Activated CD8-positive, alpha-beta memory T cell treated with anti-CD3 and anti-CD28 coated beads, Interleukin-2, amount 10 ng/mL, durations not matched to agents 7 days and 5 days (primary cell): ENCODE data around the gene FGGY. TPM values are rescaled to one million over a fixed set of nuclear protein-coding genes. Genes with fewer than 3 reads are reported as not detected.
"Not testable (repeated sequence)": the region's sequence is repeated elsewhere in the genome, so short reads cannot be mapped to it uniquely, and the experiment has no call there.

Source experiments
- ATAC-seq: fragments of 150-1000 bp; cut with Tn5 transposase; one replicate; pipeline ENCODE4 v1.10.0; 2021; ENCODE audit warnings: moderate library complexity
- CTCF ChIA-PET: fragments of 350-600 bp; sonication (Branson Sonifier 250); formaldehyde crosslinking; loops from one replicate; lab custom pipeline; 2021; ENCODE audit warnings: antibody characterized with exemption; lab: Charles Lee
- DNase-seq: peaks from one replicate; pipeline ENCODE4 v3.0.0-alpha.2; 2020
- H3K27ac Mint-ChIP-seq: one replicate; pipeline ENCODE4 v1.8.0; 2021; ENCODE audit warnings: mild to moderate bottlenecking, mixed read lengths
- H3K27me3 Mint-ChIP-seq: one replicate; pipeline ENCODE4 v1.8.0; 2021; ENCODE audit warnings: mixed read lengths
- H3K36me3 Mint-ChIP-seq: one replicate; pipeline ENCODE4 v1.8.0; 2021; ENCODE audit warnings: mild to moderate bottlenecking, mixed read lengths
- H3K4me1 Mint-ChIP-seq: one replicate; pipeline ENCODE4 v1.8.0; 2021; ENCODE audit warnings: mixed read lengths
- H3K4me3 Mint-ChIP-seq: one replicate; pipeline ENCODE4 v1.8.0; 2021; ENCODE audit warnings: mild to moderate bottlenecking, moderate library complexity, mixed read lengths
- H3K9me3 Mint-ChIP-seq: one replicate; pipeline ENCODE4 v1.8.0; 2022; ENCODE audit warnings: low read depth, mixed read lengths
- total RNA-seq, 2 experiments: library from RNA; stranded (reverse); gene quantifications; one replicate each; pipeline ENCODE4 v1.2.3, GENCODE V29; 2021

Gene FGGY
- total RNA-seq, 2 experiments from 2014 or later, result 15.8 to 16.7 TPM

DNA sequence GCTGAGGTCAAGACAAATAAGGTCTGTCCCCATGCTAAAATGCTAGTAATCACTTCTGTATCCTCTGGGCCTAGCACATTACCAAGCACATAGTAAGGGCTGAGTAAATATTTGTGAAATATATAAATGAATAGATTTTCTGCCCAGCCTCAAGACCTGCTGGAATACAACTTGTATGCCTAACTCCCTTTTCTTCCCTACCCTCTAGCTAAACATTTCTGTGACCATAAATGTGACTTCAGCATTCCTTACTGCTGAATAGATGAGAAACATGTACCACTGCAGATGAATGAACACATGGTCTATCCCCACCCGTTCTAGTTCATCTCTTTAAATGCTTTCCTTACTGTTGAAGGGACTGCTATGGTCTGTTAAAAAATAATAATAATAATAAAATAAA lies 308.9 kb downstream of the FGGY start:
- DNase-seq (no peak), ATAC-seq (no peak)
- peaks cover 15% of the 10 kb centered on the region for H3K36me3 Mint-ChIP-seq
- H3K27me3 Mint-ChIP-seq, result no peaks in the 10 kb centered on the region
- CTCF ChIA-PET, result no interaction called here
- H3K27ac Mint-ChIP-seq, result no peak overlapping the region
- H3K4me1 Mint-ChIP-seq, result no peaks in the 10 kb centered on the region
- no peaks in the 10 kb centered on the region for H3K9me3 Mint-ChIP-seq
- H3K4me3 Mint-ChIP-seq, result no peak overlapping the region

DNA sequence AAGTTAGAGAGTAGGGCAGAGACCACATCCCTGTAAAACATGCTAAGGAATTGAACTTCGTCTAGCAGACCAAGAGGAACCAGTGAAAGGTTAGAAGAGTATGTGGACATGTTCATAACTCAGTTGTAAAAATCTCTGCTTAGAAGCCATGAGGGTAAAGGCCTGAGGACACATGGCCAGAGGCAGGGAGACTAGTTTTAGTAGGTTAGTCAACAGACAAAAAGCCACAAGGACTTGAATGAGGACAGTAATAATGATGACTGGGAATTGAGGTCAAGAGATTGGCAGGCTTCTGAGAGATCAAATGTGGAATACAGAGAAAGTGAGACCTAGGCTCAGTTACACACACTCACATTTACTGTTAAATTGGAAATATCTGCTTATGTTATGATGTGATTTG lies 312.4 kb downstream of the FGGY start:
- DNase-seq (no peak), ATAC-seq (no peak)
- Mint-ChIP-seq H3K9me3 (peaks cover 2% of the 10 kb centered on the region), H3K36me3 (peaks cover 15% of the 10 kb centered on the region), H3K4me3 (no peak overlapping the region), H3K4me1 (no peaks in the 10 kb centered on the region), H3K27me3 (no peaks in the 10 kb centered on the region), H3K27ac (no peak overlapping the region)
- CTCF ChIA-PET, result interaction anchor here (1.5 kb wide), 1 partner anchor 9 kb away, joined by 4 read pairs; no protein-coding TSS in a partner anchor

DNA sequence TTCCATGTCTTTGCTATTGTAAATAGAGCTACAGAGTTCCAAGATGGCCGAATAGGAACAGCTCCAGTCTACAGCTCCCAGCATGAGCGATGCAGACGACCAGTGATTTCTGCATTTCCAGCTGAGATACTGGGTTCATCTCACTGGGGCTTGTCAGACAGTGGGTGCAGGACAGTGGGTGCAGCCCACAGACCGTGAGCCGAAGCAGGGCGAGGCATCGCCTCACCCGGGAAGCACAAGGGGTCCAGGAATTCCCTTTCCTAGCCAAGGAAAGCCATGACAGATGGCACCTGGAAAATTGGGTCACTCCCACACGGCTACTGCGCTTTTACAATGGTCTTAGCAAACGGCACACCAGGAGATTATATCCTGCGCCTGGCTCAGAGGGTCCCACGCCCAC lies 313.6 kb downstream of the FGGY start:
- H3K4me3 Mint-ChIP-seq, H3K27ac Mint-ChIP-seq, H3K27me3 Mint-ChIP-seq, DNase-seq, ATAC-seq, H3K9me3 Mint-ChIP-seq, H3K4me1 Mint-ChIP-seq: not testable (repeated sequence)
- CTCF ChIA-PET, result interaction anchor here (1.5 kb wide), 1 partner anchor 10 kb away, joined by 4 read pairs; no protein-coding TSS in a partner anchor
- peaks cover 15% of the 10 kb centered on the region for H3K36me3 Mint-ChIP-seq

DNA sequence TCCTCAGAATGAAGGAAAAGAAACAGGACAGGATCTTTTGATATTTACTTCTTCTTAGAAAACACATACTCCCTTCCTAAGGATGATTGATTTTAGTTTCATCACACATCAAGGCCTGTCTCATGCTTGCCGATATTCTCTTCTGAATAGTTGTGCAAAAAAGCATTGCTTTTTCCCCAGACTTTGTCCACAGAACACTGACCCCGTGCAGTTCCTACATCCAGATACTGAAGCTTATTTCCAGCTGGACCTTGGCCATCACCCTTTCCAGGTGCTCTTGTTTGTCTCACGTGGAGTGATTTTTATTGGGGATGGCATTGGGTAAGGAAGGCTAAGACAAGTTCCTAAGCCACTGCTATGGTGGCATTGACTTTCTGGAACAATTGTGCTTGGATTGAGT lies 320.5 kb downstream of the FGGY start:
- no peak overlapping the region for H3K4me3 Mint-ChIP-seq
- ATAC-seq (no peak), DNase-seq (no peak)
- H3K27me3 Mint-ChIP-seq, result no peaks in the 10 kb centered on the region
- H3K9me3 Mint-ChIP-seq, result no peaks in the 10 kb centered on the region
- no peak overlapping the region for H3K27ac Mint-ChIP-seq
- H3K4me1 Mint-ChIP-seq, result no peaks in the 10 kb centered on the region
- CTCF ChIA-PET, result no interaction called here
- no peaks in the 10 kb centered on the region for H3K36me3 Mint-ChIP-seq

DNA sequence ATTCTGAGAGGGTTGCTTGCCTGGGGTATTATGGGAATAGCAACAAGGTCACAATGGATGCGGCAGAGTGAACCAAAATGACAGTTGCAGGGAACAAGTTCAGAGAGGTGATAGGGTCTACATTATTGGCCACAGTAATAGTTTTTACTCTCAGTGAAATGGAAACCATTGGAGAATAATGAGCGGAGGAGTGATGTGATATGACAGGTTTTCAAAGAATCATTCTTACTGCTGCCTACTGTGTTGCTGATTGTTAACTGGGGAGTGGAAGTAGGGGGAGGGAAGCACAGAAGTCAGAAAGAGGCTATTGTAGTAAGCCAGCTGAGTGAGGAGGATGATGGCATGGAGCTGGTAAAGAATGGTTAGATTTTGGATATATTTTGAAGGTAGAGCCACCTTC lies 322.7 kb downstream of the FGGY start:
- CTCF ChIA-PET, result no interaction called here
- Mint-ChIP-seq H3K4me3 (no peak overlapping the region), H3K27me3 (no peaks in the 10 kb centered on the region), H3K4me1 (no peaks in the 10 kb centered on the region), H3K27ac (no peak overlapping the region), H3K9me3 (no peaks in the 10 kb centered on the region), H3K36me3 (no peaks in the 10 kb centered on the region)
- ATAC-seq (no peak), DNase-seq (no peak)

DNA sequence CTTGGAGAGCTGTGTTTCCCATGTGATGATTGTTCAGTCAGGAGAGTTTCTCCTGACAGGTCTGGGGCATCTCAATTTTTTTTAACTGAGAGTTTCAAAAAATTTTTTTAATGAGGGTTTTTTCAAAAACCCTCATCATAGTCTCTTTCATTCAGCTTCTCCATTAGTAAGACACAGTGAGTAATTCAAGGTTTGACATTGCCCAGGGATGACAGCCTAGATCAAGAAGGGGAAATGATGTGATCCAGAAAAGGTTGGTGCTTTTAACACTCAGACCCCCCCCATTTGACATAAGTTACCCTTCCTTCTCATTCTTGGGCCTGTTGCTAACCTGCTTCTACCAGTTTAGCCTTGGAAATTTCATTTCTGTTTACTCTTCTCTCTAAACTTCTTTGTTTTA lies 328.5 kb downstream of the FGGY start:
- ATAC-seq, result no peak
- H3K27ac Mint-ChIP-seq, result no peak overlapping the region
- CTCF ChIA-PET, result no interaction called here

DNA sequence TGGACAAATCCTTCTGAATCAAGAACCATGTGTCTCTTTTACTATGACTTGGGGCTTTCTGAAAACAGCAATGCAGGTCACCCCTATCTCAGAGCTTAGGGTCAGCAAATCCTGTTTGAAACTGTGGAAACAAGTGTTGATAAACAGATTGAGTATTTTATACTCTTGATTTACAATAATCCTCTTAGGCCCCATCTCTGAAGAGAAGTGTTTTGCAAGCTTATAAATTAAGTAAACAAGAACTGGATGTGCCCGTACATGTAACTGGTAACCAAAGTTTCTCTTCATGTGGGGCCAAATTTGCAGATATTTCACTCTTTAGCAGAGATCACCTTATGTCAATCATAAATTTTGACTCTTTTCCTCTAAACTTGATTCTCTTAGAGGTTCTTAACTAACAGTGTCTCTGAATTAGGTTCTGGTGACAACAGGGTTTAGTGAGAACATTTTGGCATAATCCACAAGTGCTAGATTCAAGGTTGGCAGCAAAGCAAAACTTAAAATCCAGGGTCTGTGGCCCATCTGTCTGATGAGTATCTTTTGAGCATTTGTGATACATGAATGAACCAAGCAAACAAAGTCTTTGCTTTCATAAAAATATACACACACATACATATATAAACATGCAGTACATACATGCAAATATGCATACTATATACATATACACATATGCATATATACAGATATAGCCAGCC lies 334.8 kb downstream of the FGGY start:
- CTCF ChIA-PET, result no interaction called here

More for the DNA sequence above, 328.5 kb downstream of the FGGY start:
- no peak for DNase-seq
- Mint-ChIP-seq H3K4me3 (no peak overlapping the region), H3K4me1 (no peaks in the 10 kb centered on the region), H3K36me3 (peaks cover 2% of the 10 kb centered on the region), H3K9me3 (no peaks in the 10 kb centered on the region), H3K27me3 (no peaks in the 10 kb centered on the region)

DNA sequence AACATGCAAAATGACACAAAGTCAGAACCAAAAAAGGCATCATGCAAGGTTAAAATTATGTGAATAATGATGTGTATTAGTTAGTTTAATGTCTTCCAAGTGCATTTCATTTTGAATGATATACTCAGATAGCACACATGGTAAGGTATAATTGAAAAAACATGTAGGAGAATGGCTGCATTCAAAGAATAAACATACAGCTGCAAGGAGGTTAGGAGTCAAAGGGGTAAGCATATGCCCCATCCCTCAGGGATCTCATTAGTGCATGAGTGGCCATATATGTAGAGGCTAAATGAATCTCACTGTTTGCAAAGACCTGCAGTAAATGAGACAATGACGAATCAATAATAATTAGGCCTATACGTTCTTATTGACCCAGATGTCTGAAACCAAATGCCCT lies 338.2 kb downstream of the FGGY start:
- DNase-seq, result no peak
- CTCF ChIA-PET, result no interaction called here
- Mint-ChIP-seq H3K36me3 (no peaks in the 10 kb centered on the region), H3K9me3 (no peaks in the 10 kb centered on the region), H3K4me1 (no peaks in the 10 kb centered on the region), H3K27me3 (no peaks in the 10 kb centered on the region), H3K4me3 (no peak overlapping the region), H3K27ac (no peak overlapping the region)
- ATAC-seq, result no peak

More for the DNA sequence above, 334.8 kb downstream of the FGGY start:
- Mint-ChIP-seq H3K9me3 (no peaks in the 10 kb centered on the region), H3K4me1 (no peaks in the 10 kb centered on the region), H3K27me3 (no peaks in the 10 kb centered on the region), H3K27ac (no peak overlapping the region), H3K36me3 (no peaks in the 10 kb centered on the region), H3K4me3 (no peak overlapping the region)
- ATAC-seq, result no peak
- DNase-seq, result no peak

DNA sequence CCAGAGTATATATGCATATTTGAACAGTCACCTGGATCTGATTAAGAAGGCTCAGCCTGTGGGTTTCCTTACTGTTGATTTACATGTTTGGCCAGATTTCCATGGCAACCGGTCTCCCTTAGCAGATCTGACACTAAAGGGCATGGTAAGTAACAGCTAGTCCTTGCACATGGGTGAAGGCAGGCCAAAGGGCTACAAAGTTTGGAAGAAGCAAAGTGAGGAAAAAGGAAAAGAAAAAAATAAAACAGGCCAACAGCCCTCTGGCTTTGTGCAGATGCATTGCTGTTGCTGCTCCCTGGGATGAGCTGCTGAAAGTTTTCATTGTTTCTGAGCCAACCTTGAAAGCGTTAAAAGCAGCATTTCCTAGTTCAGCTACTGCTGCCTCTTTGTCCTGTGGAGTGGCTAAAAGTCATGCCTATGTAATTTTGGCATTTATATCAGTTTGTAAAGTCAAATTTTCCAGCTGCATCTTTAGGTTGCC lies 341.4 kb downstream of the FGGY start:
- H3K4me1 Mint-ChIP-seq, result no peaks in the 10 kb centered on the region
- CTCF ChIA-PET, result no interaction called here
- H3K27ac Mint-ChIP-seq, result no peak overlapping the region
- DNase-seq (no peak), ATAC-seq (no peak)
- no peaks in the 10 kb centered on the region for H3K27me3 Mint-ChIP-seq
- no peak overlapping the region for H3K4me3 Mint-ChIP-seq
- H3K36me3 Mint-ChIP-seq, result no peaks in the 10 kb centered on the region
- H3K9me3 Mint-ChIP-seq, result no peaks in the 10 kb centered on the region

DNA sequence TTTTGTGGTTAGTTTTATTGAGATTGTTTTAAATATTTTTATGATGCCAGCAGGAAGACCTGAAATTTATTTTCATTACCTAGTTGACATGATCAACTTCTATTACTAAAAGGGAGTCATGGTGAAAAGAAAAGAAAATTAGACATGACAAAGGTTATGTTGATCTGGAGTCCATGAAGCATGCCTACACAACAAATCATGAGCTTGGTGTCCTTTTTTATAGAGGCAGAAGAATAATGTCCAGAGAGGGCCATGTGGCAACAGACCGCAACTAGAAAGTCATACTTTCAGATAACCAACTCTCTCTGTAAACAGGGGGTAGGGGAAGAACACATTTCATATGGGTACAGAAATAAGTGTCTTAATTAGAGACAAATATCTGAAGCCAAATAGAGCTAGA lies 342.4 kb downstream of the FGGY start:
- no peaks in the 10 kb centered on the region for H3K27me3 Mint-ChIP-seq
- no peak overlapping the region for H3K4me3 Mint-ChIP-seq
- DNase-seq (no peak), ATAC-seq (no peak)
- H3K36me3 Mint-ChIP-seq, result no peaks in the 10 kb centered on the region
- H3K27ac Mint-ChIP-seq, result no peak overlapping the region
- H3K9me3 Mint-ChIP-seq, result no peaks in the 10 kb centered on the region
- CTCF ChIA-PET, result no interaction called here
- H3K4me1 Mint-ChIP-seq, result no peaks in the 10 kb centered on the region

DNA sequence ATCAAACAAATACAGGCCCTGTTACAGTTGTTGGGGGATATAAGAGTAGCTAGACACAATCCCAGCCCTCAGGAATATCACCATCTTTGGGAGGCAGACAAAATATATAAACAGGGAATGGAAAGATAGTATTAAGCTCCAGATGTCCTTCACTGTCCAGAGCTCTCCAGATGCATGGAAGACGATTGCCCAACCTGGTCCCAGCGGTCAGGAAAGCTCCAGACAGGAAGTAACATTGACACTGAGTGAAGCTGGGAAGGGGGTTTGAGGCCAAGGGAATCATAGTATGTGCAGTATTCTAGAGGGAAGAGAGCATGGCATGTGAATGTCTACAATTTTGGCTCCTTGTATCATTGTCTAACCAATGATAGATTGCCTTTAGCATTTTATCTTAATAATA lies 344.0 kb downstream of the FGGY start:
- H3K4me1 Mint-ChIP-seq, result no peaks in the 10 kb centered on the region
- ATAC-seq, result no peak
- H3K27me3 Mint-ChIP-seq, result no peaks in the 10 kb centered on the region
- no peaks in the 10 kb centered on the region for H3K36me3 Mint-ChIP-seq
- no peak overlapping the region for H3K27ac Mint-ChIP-seq
- DNase-seq, result no peak
- CTCF ChIA-PET, result no interaction called here
- no peak overlapping the region for H3K4me3 Mint-ChIP-seq
- no peaks in the 10 kb centered on the region for H3K9me3 Mint-ChIP-seq

DNA sequence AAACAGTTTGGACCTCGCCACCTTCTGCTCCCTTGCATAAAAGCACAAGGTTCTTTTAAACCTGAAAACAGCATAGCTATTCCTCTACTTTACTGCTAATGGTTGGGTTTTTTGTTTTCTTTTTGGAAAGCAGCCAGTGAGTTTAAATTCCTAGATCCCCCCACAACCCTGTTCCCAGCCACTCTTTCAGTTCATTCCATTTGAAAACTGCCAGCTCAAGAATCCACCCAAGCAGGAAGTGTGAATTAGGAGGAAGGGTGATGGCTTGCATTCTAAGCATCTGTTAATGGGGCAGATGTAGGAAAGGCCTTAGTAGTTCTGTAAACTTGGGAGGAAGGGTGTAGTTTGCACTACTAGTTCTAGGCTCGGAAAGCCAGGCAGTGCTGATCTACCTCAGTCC lies 344.9 kb downstream of the FGGY start:
- CTCF ChIA-PET, result no interaction called here
- H3K36me3 Mint-ChIP-seq, result no peaks in the 10 kb centered on the region
- H3K9me3 Mint-ChIP-seq, result no peaks in the 10 kb centered on the region
- no peaks in the 10 kb centered on the region for H3K27me3 Mint-ChIP-seq
- DNase-seq (no peak), ATAC-seq (no peak)
- H3K4me3 Mint-ChIP-seq, result no peak overlapping the region
- H3K4me1 Mint-ChIP-seq, result no peaks in the 10 kb centered on the region
- H3K27ac Mint-ChIP-seq, result no peak overlapping the region

DNA sequence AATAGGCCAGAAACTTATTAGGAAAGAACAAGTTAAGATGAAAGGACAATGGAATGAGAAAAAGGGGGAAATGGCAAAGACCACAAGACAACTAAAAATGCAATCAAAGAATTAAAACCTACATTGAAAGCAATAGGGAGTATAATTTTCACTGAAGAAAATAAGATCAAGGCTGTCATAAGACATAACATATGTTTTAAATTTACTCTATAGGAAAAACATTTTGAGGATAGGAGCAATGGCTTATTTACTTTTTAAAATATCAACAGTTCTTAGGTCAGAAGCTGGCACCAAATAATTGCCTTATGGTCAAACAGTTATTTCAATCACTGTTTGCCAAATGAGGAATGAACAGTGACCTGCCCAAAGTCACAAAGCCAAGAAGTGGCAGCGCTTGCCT lies 346.6 kb downstream of the FGGY start:
- no peak overlapping the region for H3K27ac Mint-ChIP-seq
- DNase-seq, result no peak
- H3K4me1 Mint-ChIP-seq, result no peaks in the 10 kb centered on the region
- no peaks in the 10 kb centered on the region for H3K9me3 Mint-ChIP-seq
- no peaks in the 10 kb centered on the region for H3K27me3 Mint-ChIP-seq
- no peak overlapping the region for H3K4me3 Mint-ChIP-seq
- ATAC-seq, result no peak
- CTCF ChIA-PET, result interaction anchor here (1.0 kb wide), 1 partner anchor 56 kb away, joined by 3 read pairs; no protein-coding TSS in a partner anchor
- H3K36me3 Mint-ChIP-seq, result no peaks in the 10 kb centered on the region

DNA sequence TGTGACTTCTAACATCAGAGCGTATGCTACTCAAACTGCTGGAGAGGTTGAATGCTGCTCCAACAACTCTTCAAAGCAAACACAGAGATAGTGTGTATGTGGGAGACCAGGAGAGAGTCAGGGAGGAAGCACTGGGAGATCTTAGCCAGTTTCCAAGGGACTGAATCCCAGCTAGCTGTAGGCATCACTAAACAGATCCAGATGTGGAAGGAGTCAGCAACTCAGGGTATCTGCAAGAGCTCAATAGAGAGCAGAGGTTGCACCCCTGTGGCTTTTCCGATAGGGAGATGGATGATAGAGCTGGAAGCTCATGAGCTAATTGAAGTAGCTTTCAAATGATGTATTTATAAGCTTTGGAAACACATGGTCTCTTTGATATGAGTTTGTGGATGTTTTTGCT lies 349.0 kb downstream of the FGGY start:
- no peaks in the 10 kb centered on the region for H3K27me3 Mint-ChIP-seq
- H3K9me3 Mint-ChIP-seq, result no peaks in the 10 kb centered on the region
- ATAC-seq (no peak), DNase-seq (no peak)
- H3K4me1 Mint-ChIP-seq, result no peaks in the 10 kb centered on the region
- no peaks in the 10 kb centered on the region for H3K36me3 Mint-ChIP-seq
- no peak overlapping the region for H3K4me3 Mint-ChIP-seq
- CTCF ChIA-PET, result no interaction called here
- no peak overlapping the region for H3K27ac Mint-ChIP-seq
